ENCODE data around the gene HIP1R.
A peak's percentile ranks its signal among the peaks of the same experiment; 100 is the strongest.

HIP1R gene

GRCh38 chr12:122880668-122881067 is 45.4 kb downstream of the HIP1R start:
- peak; percentile 66 for TF ChIP-seq CTCF (IDR thresholded peaks at IDR 0.05; ENCODE audit: control insufficient read depth, insufficient read depth, low read depth, low read length, missing control alignments)
- H3K4me3 ChIP-seq (ENCODE audit: control insufficient read depth, low read depth, low read length) = no peak overlapping the region
- no peak for DNase-seq (ENCODE audit: low read depth)

DNA sequence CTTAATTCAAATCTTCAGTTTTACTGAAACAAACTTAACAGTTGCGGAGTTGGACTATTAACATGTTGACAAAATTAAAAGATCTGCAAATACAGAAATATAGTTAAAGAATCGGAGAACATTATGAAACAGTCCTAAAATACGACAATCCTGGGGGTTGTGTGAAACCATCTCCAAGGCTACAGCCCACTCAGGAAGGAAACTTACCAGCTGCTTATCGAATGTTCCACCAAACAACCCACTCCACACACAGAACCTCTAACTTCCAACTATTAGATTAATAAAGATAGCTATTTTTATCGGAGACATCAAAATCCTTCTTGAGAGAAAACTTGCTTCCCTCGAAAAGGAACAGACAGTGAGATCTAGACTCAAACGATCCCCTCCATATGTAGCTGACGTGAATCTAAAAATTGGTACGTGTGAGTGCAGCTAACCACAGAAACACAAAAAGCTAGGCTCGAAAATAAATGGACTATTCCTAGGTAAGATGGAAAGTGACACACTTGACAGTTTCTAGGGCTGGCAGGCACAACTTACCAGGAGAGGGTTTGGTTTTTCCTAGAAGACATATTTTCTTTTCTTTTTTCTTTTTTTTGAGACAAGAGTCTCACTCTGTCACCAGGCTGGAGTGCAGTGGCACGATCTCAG is 47.8 kb downstream of the HIP1R start:
- DNase-seq (ENCODE audit: low read depth) = no peak
- H3K4me3 ChIP-seq (ENCODE audit: control insufficient read depth, low read depth, low read length) = no peak overlapping the region
- no peak for TF ChIP-seq CTCF (IDR thresholded peaks at IDR 0.05; ENCODE audit: control insufficient read depth, insufficient read depth, low read depth, low read length, missing control alignments)

DNA sequence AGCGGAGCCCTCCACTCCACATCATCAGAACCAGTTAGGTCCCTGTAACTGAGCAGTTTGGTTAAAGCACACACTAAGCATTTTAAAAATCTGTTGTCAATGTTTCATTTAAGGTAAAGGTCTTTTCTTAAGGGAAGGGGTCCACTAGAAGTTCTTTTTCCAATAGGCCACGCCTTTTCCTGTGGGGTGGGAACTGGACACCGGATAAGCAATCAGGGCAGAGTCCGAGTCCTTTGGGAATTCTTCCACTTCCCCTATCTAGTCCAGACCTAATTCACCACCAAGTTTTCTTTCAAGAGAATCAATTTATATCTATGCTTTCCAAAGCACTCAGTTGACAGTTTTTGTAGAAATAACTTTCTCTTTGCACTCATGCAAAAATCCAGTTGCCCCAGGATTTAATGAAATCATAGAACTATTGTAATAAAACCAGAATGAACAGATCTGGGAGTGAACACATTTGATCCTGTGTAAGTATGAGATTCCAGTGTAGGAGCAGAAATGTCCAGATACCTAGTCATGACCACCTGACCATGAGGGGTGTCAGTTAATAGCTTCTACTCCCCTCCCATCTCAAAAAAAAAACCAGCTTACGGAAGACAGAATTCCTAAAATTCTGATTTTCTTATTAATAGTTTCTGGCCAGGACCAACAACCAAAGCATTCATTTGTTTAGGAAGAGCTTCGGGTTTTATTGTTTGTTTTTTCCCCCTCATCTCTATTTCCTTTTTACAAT is 49.0 kb downstream of the HIP1R start:
- no peak for DNase-seq (ENCODE audit: low read depth)
- no peak for TF ChIP-seq CTCF (IDR thresholded peaks at IDR 0.05; ENCODE audit: control insufficient read depth, insufficient read depth, low read depth, low read length, missing control alignments)
- H3K4me3 ChIP-seq (ENCODE audit: control insufficient read depth, low read depth, low read length) = no peak overlapping the region

GRCh38 chr12:122884860-122885259 is 49.6 kb downstream of the HIP1R start:
- no peak for DNase-seq (ENCODE audit: low read depth)
- H3K4me3 ChIP-seq (ENCODE audit: control insufficient read depth, low read depth, low read length) = no peak overlapping the region
- TF ChIP-seq CTCF (IDR thresholded peaks at IDR 0.05; ENCODE audit: control insufficient read depth, insufficient read depth, low read depth, low read length, missing control alignments) = no peak

DNA sequence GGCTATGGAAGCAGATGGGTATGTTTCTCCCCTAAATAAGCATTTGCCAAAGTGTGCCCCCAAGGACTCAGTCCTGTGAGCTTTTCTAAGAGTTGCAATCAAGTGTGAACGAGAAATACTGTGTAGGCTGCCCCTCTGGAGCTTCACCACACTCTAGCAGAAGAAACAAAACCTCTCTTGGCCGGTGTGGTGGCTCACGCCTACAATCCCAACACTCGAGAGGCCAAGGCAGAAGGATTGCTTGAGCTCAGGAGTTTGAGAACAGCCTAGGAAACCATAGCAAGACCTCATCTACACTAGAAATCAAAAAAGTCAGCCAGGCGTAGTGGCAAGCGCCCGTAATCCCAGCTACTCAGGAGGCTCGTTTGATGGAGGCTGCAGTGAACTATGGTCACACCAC is 50.9 kb downstream of the HIP1R start:
- DNase-seq (ENCODE audit: low read depth) = no peak
- no peak for TF ChIP-seq CTCF (IDR thresholded peaks at IDR 0.05; ENCODE audit: control insufficient read depth, insufficient read depth, low read depth, low read length, missing control alignments)

DNA sequence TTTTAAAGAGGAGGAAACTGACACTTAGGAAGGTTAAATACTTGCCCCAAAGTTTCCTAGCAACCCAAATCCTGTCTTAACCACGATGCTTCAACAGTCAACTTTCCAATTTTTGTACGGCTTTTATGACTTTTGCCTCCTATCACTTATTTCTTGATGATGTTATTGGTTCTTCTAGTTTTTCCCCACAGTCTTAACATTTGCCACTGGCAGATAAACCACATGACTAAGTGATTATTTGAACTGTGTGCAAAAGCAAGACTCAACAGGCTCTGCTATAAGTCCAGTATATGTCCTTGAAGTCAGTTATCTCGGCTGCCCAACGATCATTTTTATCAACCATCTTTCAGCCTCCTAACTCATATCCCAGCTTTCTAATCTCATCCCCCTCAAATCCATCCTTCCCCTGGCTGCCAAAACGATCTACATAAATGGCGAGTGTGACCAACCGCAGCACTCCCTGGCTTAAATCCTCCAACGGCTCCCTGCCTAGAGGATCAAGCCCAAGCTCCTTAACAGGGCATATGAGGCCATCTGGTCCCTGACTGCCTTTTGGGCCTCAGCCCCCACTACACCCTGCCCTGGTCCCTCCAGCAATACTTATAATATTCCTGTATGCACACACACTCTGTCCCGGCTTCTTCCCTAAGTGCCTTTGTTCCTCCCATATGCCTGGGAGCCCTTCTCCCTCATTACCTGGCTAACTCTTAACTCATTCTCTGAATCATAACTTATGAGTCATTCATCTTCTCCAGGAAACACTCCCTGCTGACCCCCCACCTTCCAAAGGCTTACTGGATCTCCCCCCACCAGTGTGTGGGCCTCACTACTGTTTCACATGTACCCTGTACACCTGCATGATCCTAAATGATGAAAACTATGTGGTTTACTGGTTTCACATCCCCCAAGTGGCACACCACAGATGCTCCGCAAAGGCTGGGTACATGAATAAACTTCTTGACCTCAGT is 51.9 kb downstream of the HIP1R start:
- DNase-seq (ENCODE audit: low read depth) = no peak
- TF ChIP-seq CTCF (IDR thresholded peaks at IDR 0.05; ENCODE audit: control insufficient read depth, insufficient read depth, low read depth, low read length, missing control alignments) = no peak
- no peak overlapping the region for H3K4me3 ChIP-seq (ENCODE audit: control insufficient read depth, low read depth, low read length)

More for the DNA sequence above, 50.9 kb downstream of the HIP1R start:
- no peak overlapping the region for H3K4me3 ChIP-seq (ENCODE audit: control insufficient read depth, low read depth, low read length)

Measured in AG09309 (cell line).